ENCODE measurements around the gene ZSCAN21.

Gene ZSCAN21

DNA sequence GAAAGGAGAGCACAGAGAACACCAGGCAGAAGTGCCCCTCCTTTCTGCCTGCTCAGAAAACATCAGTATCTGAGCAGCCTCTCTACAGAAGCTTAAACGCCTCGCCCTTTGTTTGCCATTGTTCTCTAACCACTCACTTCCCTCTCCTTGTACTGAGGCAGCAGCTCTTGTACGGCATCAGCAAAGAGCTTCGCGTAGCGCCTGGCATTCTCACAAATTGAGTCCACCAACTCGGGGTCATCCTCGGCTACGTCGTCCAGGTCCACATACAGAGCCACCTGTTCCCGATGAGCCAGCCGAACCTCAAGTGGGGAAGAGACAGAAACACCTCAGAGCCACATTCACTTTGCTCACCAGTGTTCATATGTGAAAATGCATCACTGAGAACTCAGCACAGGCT, 49.9 kb downstream of the ZSCAN21 start:
- no peak for DNase-seq (ENCODE audit: low read depth in 1 of 2, low spot score in 1 of 2)
- TF ChIP-seq JUND (IDR thresholded peaks at IDR 0.05; ENCODE audit: low read depth) = no peak
- in situ Hi-C loops (cut with HindIII; ENCODE audit: low pct_unique_long_range_greater_than_20kb, low sequenced_read_pairs) = no loop called here

DNA sequence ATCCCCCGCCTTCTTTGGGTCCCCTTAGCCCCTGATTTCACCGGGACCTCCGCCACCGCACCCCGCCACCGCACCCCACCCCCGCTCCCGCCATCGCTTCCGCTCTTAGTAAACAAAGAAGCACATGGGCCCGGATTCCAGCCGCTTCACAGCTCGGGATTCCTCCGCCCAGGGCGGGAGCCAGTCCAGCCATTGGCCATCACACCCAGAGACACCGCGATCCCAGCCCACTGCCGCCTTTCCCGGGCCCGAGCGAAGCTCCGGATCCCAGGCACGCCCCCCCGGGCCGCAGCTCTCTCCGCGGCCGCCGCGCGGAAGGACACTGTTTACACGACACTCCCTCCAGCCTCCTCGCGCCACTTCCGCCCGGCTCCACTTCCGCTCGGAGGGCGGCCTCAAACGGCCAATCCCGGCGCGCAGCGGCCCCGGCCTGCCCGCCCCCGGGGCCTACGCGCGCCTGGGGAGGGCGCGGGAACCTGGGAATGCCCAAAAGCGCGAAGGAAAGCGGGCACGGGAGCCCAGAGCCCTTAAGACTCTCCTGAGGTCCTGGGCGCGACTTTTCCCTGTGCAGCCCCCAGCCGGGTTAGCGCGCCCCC, 50.9 kb downstream of the ZSCAN21 start:
- DNase-seq (ENCODE audit: low read depth in 1 of 2, low spot score in 1 of 2) = peak; percentile 88 to 96
- TF ChIP-seq JUND (IDR thresholded peaks at IDR 0.05; ENCODE audit: low read depth) = no peak
- in situ Hi-C loops (cut with HindIII; ENCODE audit: low pct_unique_long_range_greater_than_20kb, low sequenced_read_pairs) = no loop called here

DNA sequence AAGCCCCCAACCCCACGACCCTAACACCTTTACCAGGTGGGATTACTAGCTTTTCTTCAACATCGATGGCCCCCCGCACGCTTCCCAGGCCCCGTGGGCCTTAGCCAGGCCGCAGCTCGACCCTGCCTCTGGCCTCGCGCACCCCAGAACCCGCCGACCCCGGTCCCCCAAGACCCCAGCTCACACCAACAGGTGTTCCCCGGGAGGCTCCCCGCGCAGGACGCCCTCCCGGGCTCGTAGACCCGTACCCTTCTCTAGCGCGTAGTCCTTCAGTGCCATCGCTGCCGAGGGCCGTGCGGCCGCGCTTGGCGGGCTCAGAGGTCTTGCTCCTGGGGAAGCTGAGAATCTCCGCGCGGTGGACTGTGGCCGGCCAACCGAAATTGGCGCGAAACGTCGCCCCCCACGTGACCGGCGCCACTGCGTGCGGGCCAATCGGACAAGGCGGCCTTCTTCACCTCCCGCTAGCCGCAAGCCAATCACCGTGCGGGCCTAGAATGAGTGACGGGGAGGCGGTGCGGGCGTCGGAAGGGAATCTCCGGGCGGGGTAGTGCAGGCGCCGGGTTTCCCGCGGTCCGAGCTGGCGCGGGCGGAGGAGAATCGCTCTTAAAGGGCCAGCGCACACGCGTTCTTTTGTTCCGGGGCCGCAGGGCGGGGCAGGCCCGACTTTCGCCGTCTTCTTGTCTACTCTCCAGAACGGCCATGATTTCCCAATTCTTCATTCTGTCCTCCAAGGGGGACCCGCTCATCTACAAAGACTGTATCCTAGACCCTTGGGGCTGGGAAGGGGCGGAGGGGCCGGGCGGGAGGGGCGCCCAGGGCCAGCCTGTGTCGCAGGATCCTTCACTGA, 51.7 kb downstream of the ZSCAN21 start, which contains the start of the genes AP4M1 and MCM7:
Gene AP4M1 (plus strand): TSS at position 628 of the 847 bp plus-strand sequence. CDS start 72 bp downstream, at position 700.
Gene MCM7 (minus strand): TSS at position 382 of the 847 bp plus-strand sequence. CDS start 103 bp downstream, at position 279.
- TF ChIP-seq JUND (IDR thresholded peaks at IDR 0.05; ENCODE audit: low read depth) = no peak
- in situ Hi-C loops (cut with HindIII; ENCODE audit: low pct_unique_long_range_greater_than_20kb, low sequenced_read_pairs) = no loop called here
- DNase-seq (ENCODE audit: low read depth in 1 of 2, low spot score in 1 of 2) = peak; percentile 92 to 99

DNA sequence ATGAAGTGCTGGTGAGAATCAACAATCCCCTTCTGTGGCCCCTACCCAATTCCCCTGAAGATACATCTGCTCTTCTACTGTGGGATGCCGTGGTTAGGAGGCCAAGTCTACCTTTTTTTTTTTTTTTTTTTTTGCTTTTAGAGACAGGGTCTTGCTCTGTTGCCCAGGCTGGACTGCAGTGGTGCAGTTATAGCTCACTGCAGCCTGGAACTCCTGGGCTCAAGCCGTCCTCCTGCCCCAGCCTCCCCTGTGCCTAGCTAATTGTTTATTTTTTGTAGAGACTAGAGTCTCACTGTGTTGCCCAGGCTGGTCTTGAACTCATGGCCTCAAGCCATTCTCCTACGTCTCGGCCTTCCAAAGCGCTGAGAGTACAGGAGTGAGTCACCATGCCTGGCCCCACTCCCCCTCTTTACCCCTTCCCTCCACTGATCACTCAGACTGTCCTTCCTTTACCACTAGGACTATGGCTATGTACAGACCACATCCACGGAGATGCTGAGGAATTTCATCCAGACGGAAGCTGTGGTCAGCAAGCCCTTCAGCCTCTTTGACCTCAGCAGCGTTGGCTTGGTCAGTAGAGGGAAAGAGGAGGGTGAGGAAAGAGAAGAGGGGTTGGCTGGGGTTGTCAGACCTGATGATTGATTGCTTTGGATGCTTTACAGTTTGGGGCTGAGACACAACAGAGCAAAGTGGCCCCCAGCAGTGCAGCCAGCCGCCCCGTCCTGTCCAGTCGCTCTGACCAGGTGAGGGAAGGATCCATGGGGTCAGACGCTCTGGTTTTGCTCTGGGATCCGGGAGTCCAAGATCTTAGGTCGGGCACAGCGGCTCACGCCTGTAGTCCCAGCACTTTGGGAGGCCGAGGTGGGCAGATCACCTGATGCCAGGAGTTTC, 53.6 kb downstream of the ZSCAN21 start:
- TF ChIP-seq JUND (IDR thresholded peaks at IDR 0.05; ENCODE audit: low read depth) = no peak
- DNase-seq (ENCODE audit: low read depth in 1 of 2, low spot score in 1 of 2) = no peak
- in situ Hi-C loops (cut with HindIII; ENCODE audit: low pct_unique_long_range_greater_than_20kb, low sequenced_read_pairs) = no loop called here

DNA sequence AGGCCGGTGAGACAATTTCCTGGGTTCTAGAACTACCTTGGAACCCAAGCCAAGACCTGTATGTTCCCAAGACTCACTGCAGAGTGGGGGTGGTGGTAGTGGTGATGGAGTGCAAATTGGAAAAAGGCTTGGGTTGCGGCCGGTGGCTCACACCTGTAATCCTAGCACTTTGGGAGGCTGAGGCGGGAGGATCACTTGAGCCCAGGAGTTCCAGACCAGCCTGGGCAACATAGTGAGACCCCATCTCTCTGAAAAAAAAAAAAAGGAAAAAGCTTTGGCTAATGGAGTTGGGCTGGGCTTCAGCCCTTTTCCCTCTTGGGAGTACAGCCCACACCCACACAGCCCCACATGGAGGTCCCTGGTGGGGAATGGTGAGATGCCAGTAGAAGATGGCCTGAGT, 56.0 kb downstream of the ZSCAN21 start:
- no peak for DNase-seq (ENCODE audit: low read depth in 1 of 2, low spot score in 1 of 2)
- in situ Hi-C loops (cut with HindIII; ENCODE audit: low pct_unique_long_range_greater_than_20kb, low sequenced_read_pairs) = no loop called here

DNA sequence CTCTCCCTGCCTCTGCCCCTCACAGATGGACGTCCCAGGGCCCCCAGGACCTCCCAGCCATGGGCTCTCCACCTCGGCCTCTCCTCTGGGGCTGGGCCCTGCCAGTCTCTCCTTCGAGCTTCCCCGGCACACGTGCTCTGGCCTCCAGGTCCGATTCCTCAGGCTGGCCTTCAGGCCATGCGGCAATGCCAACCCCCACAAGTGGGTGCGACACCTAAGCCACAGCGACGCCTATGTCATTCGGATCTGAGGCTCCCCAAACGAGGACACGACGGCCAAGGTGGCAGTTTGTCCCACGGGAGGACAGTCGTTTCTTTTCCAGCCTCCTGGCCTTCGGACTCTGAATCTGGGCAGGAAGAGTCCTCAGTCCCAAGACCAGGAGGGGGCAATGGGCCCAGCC, 57.1 kb downstream of the ZSCAN21 start:
- DNase-seq (ENCODE audit: low read depth in 1 of 2, low spot score in 1 of 2) = no peak
- no peak for TF ChIP-seq JUND (IDR thresholded peaks at IDR 0.05; ENCODE audit: low read depth)
- in situ Hi-C loops (cut with HindIII; ENCODE audit: low pct_unique_long_range_greater_than_20kb, low sequenced_read_pairs) = no loop called here

More for the DNA sequence above, 56.0 kb downstream of the ZSCAN21 start:
- no peak for TF ChIP-seq JUND (IDR thresholded peaks at IDR 0.05; ENCODE audit: low read depth)

DNA sequence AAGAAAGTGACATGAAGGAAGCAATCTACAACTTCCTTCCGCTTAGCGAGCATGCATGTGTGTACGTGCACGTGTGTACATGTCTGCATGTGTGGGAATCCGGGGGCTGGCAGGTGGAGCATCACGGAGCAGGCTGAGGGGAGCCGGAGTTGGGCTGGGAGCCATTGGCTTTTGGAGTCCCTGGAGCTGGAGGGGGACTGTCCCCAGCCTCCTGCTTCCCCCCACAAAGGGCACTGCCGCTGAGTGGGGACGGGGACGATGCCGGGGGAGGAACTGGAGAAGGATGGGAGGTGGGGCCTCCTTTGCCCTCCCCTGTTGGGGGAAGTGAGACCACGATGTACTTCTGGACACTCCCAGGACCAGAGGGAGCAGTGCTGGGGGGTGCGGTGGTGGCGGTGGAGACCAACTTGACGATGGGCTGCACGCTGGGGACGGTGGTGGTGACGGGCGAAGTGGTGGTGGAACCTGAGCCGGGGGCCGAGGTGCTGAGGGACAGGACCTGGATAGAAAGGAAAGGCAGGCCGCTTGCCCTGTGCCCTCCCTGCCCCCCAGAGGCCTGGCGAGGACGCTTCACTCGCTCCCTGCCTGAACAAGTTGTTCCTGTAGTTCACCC, 57.7 kb downstream of the ZSCAN21 start:
- TF ChIP-seq JUND (IDR thresholded peaks at IDR 0.05; ENCODE audit: low read depth) = no peak
- DNase-seq (ENCODE audit: low read depth in 1 of 2, low spot score in 1 of 2) = no peak
- in situ Hi-C loops (cut with HindIII; ENCODE audit: low pct_unique_long_range_greater_than_20kb, low sequenced_read_pairs) = no loop called here

DNA sequence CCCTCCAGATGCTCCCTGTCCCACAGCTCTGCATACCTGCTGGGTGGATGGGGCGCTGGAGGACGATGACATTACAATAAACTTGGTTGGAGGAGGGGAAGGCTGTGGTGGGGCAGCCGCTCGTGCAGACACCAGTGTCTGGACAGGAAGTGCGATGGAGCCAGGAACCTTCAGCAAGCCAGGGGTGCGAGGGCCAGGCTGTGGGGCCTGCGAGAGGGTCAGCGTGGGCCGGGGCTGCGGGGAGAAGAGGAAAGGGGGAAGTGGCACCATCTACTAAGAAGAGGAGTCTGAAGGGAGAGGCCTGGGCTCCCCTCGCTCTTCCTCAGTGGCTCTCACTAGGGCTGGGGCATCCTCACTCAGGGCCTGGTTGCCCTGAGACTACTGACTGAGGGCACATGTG, 58.3 kb downstream of the ZSCAN21 start:
- TF ChIP-seq JUND (IDR thresholded peaks at IDR 0.05; ENCODE audit: low read depth) = no peak
- no peak for DNase-seq (ENCODE audit: low read depth in 1 of 2, low spot score in 1 of 2)

DNA sequence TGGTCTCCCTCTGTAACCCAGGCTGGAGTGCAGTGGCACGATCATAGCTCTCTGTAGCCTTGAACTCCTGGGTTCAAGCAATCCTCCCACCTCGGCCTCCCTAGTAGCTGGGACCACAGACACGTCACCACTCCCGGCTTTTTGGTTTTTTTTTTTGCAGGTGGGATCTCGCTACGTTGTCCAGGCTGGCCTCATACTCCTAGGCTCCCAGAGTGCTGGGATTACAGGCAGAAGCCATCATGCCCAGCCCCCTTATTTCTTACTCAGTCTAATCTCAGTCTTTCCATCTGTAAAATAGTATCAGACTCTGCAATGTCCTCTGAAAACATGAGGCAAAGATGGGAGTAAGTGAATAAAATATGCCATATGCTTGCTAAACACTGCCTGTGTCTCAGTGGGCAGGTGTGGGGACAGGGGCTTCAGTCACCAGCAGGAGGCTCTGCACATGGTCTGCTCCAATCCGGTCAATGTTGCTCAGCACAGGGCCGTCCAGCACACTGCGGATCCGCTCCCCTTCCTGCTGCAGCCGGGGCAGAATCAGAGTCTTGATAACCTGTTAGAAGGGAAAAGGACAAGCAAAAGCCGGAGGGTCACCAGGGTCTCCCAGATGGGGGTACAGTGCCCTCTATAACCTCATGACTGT, 60.1 kb downstream of the ZSCAN21 start:
- in situ Hi-C loops (cut with HindIII; ENCODE audit: low pct_unique_long_range_greater_than_20kb, low sequenced_read_pairs) = no loop called here
- DNase-seq (ENCODE audit: low read depth in 1 of 2, low spot score in 1 of 2) = no peak
- no peak for TF ChIP-seq JUND (IDR thresholded peaks at IDR 0.05; ENCODE audit: low read depth)

More for the DNA sequence above, 58.3 kb downstream of the ZSCAN21 start:
- in situ Hi-C loops (cut with HindIII; ENCODE audit: low pct_unique_long_range_greater_than_20kb, low sequenced_read_pairs) = no loop called here

DNA sequence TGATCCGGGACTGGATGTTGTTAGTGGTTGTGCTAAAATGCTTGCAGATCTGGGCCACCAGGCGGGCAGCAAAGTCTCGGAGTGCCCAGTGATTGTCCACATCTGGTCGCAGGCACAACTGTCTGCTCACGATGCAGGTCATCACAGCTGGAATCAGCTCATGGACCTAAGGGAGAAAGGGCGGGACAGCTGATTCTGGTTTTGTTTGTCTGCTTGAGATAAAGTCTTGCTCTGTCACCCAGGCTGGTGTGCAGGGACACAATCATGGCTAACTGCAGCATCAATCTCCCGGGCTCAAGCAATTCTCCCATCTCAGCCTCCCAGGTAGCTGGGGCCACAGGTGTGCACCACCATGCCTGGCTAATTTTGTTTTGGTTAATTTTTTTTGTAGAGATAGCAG, 61.6 kb downstream of the ZSCAN21 start:
- TF ChIP-seq JUND (IDR thresholded peaks at IDR 0.05; ENCODE audit: low read depth) = no peak
- DNase-seq (ENCODE audit: low read depth in 1 of 2, low spot score in 1 of 2) = no peak
- in situ Hi-C loops (cut with HindIII; ENCODE audit: low pct_unique_long_range_greater_than_20kb, low sequenced_read_pairs) = no loop called here

DNA sequence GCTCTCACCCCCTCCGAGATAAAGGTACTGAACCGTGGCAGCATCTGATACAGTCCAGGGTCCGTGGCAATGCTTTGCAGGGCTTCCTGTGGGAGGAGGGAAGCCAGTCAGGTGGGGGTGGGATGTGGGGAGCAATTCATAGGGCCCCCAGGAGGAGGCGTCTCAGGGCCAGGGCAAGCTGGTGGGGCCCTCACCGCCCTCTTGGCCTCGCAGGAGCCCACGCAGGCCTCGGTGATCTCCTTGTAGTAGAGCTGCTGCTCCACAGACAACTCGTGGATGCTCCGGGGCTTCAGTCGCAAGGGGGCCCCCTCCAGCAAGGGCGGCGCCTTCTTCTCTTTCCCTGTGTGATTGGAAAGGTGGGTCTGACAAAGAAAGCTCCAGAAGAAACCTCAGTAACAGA, 62.3 kb downstream of the ZSCAN21 start:
- no peak for TF ChIP-seq JUND (IDR thresholded peaks at IDR 0.05; ENCODE audit: low read depth)
- in situ Hi-C loops (cut with HindIII; ENCODE audit: low pct_unique_long_range_greater_than_20kb, low sequenced_read_pairs) = no loop called here
- no peak for DNase-seq (ENCODE audit: low read depth in 1 of 2, low spot score in 1 of 2)
